ENCODE data around the gene PCDHGC4.

The PCDHGC4 gene

DNA sequence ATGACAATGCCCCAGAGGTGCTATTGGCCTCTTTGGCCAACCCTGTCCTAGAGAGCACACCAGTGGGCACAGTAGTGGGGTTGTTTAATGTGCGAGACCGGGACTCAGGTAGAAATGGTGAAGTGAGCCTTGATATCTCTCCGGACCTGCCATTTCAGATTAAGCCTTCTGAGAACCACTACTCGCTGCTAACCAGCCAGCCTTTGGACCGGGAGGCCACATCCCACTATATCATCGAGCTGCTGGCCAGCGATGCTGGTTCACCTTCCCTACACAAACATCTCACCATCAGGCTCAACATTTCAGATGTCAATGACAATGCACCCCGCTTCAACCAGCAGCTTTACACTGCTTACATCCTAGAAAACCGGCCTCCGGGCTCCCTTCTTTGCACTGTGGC is 5.4 kb downstream of the PCDHGC4 start:
- no peak for DNase-seq (ENCODE audit: low spot score)

GRCh38 chr5:141490771-141491170 is 5.9 kb downstream of the PCDHGC4 start:
- DNase-seq (ENCODE audit: low spot score): no peak

GRCh38 chr5:141491323-141492167 is 6.7 kb downstream of the PCDHGC4 start:
- DNase-seq (ENCODE audit: low spot score): no peak

DNA sequence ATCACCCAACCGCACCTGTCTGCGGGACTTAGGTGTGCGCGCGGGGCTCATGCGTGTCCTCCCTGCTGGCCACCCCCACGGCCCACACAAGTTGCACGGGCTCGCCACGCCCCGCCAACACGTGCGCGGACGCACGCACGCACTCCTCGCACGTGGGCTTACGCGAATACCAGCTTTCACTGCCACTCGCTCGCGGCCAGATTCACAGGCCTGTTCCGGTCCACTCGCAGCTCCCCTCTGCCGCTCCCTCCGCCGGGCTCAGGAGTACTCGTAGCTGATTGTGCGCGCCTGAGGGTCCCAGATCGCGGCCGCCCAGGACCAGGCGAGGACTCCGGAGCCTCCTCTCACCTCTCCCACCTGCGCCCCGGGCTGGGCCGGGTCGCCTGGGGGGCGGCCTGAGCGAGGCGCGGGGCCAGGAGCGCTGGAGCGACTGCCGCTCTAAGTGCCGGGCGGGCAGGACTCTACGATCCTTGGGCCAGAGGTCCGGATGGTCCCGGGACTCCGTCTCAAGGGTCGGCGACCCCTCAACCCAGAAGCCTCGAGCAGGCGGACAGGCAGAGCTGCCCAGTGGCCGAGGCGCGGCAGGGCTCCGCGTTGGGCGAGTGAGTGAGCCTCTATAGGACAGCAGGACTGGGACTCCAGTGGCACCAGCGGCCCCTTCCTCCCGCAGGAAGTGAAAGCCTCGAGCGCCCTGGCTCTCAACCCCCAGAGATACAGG is 7.5 kb downstream of the PCDHGC4 start:
- no peak for DNase-seq (ENCODE audit: low spot score)

- no peak for DNase-seq (ENCODE audit: low spot score)
These were observed 8.9 kb downstream of the PCDHGC4 start for GRCh38 chr5:141493500-141494422.

- DNase-seq (ENCODE audit: low spot score): no peak
These were observed 10.1 kb downstream of the PCDHGC4 start for GRCh38 chr5:141494761-141495452.

- no peak for DNase-seq (ENCODE audit: low spot score)
These were observed 10.6 kb downstream of the PCDHGC4 start for GRCh38 chr5:141495453-141495811.

DNA sequence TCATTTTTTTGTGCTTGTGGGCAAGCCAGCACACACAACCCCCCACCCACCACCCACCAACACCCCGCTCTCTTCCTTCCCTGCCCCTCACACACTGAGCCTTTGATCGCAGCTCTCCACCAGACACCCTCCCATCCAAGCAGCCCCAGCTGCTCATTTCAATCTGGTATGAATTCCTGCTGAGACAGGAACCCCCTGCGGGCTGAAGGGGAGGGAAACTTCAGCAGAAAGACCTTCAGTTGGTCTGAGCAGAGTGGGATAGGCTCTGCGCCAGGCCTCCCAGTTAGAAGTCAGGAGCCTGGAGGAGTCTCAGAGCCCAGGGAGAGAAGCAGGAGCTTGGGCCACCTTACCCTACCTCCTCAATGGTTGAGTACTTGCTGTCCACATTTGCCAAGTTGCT is 11.2 kb downstream of the PCDHGC4 start:
- DNase-seq (ENCODE audit: low spot score): no peak

DNA sequence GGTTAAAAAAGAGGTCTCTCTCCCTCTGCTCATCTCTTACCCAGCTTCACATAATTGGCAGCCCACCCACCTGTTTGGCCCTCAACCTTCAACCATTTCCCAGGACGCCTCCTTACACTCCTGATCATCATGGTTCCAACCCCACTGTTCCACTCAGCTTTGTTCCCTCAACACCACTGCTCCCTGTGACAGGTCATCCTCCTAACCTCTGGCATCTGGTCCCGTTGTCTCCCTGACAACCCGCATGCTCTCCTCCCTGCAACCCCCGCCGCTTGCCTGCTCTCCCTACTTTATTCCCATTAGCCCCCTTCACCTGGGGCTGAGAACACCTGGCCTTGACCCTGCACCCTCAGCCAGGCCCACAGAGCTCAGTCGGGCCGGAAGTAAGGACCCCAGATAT is 16.9 kb downstream of the PCDHGC4 start:
- no peak for DNase-seq (ENCODE audit: low spot score)

DNA sequence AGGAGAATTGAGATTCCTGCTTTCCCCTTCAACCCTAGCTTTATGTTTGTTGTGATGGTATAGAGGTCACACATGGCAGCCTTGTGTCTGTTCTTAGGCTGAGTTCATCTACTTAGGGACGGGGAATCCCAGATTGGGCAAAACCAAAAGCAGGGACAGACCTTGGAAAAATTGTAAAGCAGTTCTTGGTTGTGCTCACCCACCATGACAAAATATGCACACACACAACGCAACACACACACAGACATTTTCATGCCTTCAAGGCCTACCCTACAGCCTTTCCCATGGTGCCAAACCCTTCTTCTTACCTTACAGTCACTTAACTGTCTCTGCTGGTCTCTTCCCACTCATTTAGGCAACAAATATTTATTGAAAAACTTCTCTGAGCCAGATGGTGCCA is 18.9 kb downstream of the PCDHGC4 start:
- no peak for DNase-seq (ENCODE audit: low spot score)

DNA sequence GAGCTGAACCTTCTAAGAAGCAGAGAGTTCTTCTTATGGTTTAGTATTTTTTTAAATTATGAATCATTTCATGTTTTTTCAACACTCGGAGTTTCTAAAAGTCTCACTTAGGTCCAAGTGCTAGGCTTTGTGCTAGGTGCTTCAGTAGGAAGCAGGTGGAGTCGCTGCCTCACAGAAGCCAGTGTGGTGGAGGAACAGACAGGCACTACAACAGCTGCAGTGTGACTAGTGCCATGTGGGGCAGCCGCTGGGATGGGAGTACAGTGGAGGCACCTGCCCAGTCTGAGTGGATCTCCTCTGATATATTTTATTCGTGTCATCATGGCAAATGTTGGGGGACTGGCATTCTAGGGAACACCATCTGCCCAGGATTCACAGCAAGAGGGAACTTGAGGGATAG is 19.4 kb downstream of the PCDHGC4 start:
- DNase-seq (ENCODE audit: low spot score): no peak

DNA sequence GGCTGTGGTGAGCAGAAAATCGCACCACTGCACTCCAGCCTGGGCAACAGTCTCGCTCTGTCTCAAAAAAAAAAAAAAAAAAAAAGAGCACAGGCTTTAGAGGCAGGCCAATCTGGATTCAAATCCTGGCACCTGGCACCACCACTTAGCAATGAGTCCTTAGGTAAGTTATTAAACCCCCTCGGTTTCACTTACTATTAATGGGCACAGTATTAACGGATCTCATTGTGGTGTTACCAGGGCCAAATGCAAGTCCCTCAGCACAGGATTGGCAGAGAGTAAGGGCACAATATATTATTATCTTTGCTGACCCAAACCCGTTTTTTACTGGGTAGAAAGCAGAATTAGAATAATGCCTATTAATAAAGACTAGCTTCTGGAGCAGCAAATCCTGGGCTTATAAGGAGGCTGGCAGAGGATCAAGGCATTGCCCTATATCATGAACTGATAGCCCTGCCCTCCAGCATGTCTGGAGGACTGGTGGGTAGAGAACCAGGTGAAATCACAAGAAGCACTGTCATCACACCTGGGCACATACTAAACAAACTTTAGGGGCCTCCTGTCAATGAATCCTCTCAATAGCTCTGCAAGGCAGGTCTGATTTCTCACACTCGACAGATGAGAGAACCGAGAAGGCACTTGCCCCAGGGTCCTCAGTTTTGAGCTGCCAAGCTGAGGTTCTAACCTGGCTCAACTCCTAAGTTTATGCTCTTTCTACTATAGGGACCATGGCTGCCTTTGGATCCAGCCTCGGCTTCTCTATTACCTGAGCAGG is 21.7 kb downstream of the PCDHGC4 start:
- DNase-seq (ENCODE audit: low spot score): no peak

DNA sequence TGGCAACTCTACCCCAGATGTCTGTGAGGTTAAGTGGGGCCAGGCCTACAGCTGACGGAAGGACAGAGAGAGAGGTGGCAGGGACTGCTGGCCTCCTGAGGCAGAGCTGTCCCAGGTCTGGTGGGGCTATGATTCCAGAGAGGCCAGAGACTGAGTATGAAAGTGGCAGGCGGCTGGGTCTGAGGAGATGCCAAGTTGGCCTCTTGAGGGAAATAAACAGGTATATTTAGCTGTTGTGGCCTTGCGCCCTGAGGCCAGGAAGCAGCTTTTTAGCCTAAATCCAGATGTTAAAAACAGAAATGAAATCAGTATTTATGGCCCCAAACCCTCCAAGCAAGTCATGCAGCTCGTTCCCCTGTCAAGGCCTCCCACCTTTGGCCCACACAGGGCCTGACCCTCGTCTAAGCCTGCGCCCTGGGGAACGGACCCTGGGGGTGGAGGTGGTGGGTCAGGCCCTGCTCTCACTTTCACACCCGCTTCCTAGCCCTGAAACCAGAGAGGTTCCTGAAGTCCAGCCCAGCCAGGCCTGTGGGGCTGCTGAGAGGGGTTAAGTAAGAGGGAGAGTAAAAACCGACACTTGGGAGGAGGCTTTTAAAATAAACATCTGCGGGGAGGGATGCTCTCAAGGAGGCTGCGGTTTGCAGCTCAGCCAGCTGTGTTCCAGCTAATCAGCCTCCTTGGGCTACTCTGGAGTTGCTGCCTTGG is 22.7 kb downstream of the PCDHGC4 start:
- no peak for DNase-seq (ENCODE audit: low spot score)

- DNase-seq (ENCODE audit: low spot score): no peak
These were observed 23.6 kb downstream of the PCDHGC4 start for GRCh38 chr5:141508440-141508797.

- DNase-seq (ENCODE audit: low spot score): peak; percentile 96
These were observed 24.2 kb downstream of the PCDHGC4 start for GRCh38 chr5:141508798-141509611.

DNA sequence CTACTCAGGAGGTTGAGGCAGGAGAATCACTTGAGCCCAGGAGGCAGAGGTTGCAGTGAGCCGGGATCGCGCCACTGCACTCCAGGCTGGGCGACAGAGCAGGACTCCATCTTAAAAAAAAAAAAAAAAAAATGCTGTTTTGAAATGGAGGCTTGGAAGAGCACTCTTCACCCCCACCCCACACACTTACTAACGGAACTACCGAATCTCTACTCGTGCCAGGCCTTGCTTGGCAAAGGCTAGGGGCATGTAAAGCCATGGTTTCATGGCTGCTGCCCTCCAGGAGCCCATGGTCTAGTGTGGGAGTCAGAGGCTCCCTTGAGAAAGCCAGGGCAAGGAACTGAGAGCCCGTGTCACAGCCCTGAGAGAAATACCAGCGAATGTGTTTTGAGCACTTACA is 25.3 kb downstream of the PCDHGC4 start:
- no peak for DNase-seq (ENCODE audit: low spot score)

DNA sequence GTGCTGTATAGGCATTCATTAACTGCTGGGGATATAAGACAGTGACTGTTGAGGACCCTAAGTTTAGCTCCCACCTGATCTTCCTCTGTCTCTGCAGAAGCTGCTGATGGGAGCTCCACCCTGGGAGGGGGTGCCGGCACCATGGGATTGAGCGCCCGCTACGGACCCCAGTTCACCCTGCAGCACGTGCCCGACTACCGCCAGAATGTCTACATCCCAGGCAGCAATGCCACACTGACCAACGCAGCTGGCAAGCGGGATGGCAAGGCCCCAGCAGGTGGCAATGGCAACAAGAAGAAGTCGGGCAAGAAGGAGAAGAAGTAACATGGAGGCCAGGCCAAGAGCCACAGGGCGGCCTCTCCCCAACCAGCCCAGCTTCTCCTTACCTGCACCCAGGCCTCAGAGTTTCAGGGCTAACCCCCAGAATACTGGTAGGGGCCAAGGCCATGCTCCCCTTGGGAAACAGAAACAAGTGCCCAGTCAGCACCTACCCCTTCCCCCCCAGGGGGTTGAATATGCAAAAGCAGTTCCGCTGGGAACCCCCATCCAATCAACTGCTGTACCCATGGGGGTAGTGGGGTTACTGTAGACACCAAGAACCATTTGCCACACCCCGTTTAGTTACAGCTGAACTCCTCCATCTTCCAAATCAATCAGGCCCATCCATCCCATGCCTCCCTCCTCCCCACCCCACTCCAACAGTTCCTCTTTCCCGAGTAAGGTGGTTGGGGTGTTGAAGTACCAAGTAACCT is 26.2 kb downstream of the PCDHGC4 start:
- no peak for DNase-seq (ENCODE audit: low spot score)

DNA sequence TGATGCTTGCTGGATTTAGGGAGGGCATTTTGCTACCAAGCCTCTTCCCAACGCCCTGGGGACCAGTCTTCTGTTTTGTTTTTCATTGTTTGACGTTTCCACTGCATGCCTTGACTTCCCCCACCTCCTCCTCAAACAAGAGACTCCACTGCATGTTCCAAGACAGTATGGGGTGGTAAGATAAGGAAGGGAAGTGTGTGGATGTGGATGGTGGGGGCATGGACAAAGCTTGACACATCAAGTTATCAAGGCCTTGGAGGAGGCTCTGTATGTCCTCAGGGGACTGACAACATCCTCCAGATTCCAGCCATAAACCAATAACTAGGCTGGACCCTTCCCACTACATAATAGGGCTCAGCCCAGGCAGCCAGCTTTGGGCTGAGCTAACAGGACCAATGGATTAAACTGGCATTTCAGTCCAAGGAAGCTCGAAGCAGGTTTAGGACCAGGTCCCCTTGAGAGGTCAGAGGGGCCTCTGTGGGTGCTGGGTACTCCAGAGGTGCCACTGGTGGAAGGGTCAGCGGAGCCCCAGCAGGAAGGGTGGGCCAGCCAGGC is 27.0 kb downstream of the PCDHGC4 start:
- no peak for DNase-seq (ENCODE audit: low spot score)
